ENCODE results near the gene TCF12.

TCF12 gene

DNA sequence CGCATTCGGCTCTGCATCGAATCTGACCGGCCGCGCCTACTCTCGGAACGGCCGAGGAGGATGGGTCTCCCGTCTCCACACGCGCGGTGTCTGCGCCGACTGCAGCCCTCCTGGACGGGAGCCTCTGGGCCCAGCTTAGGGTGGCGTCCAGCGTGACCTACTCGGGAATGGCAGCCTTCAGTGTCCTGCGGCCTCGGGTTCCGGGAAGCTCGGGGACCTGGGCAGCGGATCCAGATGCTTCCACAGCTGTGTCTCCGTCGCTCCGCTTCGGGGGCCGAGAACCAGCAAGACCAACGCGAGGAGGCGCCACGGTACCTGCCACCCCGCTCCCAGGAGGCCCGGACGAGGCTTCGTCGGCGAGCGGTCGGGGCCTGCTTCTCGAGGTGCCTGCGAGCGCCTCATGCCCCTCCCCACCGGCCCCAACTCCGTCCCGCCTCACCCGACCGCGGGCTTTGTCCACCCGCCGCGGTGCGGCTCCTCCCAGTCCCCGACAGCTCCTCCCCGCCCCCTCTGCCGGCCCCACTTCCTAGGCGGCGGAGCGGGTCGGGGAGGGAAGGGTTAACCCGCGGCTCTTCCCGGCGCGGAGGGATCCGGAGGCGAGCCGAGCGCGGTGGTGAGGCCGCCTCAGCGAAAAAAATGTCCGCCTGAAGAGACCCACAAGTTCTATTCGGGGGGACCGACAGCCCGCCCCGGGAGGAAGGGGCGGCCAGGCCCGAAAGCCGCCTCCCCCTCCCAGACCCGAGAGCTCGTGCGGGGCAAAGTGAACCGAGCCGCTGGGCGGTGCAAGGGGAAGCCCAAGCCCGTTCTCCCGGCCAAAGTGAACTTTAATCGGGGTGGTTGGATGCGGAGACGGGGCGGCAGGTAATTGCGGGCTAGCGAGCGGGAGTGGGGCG, at the start of gene TCF12:
TCF12 (plus strand) TSS at position 599 of the 893 bp plus-strand sequence. CDS start 1,270 bp downstream, outside the sequence.
- in situ Hi-C loops (cut with MboI; ENCODE audit: low sequenced_read_pairs) = loop anchor here (25.0 kb wide), 1 partner anchor 394 kb away; no protein-coding TSS in a partner anchor

DNA sequence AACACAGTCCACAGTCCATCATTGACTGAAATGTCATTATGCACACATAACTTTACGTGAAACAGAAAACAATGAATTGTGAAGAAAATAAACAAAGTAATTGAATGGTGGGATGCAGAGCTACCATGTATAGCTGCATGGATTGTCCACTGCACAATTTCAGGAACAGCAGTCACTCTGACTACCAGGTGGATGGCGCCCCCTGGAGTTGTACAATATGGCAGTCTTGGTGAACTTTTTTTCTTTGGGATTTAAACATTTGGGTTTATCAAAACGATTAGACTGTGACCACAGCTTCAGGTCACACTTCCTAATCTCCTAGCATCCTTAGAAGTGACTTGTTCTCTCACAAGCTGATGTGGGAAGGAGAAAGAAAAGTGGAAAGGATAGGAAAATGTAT, 48.9 kb upstream of the TCF12 start:
- in situ Hi-C loops (cut with MboI; ENCODE audit: low sequenced_read_pairs) = no loop called here

DNA sequence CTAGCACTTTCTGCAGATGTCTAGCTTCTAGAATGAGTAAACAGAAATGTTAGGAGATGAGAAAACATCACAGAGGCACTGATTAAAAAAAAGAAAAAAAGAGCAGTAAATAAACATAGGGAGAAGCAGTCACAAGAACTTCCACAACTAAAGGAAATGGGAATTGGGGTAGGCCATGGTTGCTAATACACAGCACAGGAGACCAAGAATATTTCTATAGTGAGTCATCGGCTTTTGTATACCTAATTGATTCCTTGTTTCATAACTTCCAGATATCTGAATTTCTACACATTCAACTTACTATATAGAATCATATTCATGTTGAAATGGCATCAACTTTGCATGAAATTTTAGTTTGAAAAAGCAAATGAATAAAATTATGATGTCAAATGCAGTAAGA, 47.3 kb upstream of the TCF12 start:
- in situ Hi-C loops (cut with MboI; ENCODE audit: low sequenced_read_pairs) = no loop called here

DNA sequence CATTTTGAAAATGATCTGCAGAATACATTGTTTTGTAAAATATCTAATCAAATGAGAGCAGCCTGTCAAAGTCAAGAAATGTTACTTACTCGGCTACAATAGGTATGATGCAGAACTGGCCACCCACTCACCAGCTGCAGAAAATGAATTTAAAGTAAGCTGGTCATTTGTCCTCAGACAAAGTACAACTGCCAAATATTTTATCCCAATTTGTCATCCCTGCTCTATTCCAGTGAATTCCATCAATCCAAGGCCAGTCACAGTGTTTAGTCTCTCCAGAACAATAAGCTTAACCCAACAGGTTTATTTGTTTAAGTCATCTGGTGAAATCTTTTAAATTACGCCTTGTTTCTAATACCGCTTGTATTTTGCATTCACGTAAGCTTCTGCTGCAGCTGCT, 46.6 kb upstream of the TCF12 start:
- in situ Hi-C loops (cut with MboI; ENCODE audit: low sequenced_read_pairs) = no loop called here

DNA sequence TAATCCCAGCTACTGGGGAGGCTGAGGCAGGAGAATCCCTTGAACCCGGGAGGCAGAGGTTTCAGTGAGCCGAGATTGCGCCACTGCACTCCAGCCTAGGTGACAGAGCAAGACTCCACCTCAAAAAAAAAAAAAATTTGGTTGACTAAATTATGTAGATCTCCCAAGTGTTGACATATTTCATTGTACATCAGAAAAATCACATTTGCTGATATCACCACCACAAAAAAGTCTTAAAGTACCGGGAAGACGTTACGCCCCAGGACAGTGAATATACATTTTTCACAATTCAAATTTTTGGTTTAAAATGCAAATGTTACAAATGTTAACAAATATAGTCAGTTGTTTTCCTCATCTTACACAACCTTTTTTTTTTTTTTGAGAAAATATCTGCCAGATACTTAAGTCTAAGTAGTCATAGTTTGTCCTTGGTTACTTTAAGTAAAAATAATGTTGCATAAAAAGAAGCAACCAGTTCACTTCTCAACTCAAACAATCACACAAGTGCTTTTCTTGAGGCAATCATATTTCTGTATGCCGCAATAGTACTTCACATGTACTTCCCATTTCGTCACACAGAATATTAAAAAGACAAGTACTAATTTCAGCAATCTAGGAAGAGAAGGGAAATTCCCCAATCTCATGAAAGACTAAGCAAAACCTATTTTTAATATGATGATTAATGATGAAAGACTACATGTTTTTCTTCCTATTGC, 41.0 kb upstream of the TCF12 start:
- in situ Hi-C loops (cut with MboI; ENCODE audit: low sequenced_read_pairs) = no loop called here

GRCh38 chr15:56879502-56879901, 38.9 kb upstream of the TCF12 start:
- in situ Hi-C loops (cut with MboI; ENCODE audit: low sequenced_read_pairs) = no loop called here

DNA sequence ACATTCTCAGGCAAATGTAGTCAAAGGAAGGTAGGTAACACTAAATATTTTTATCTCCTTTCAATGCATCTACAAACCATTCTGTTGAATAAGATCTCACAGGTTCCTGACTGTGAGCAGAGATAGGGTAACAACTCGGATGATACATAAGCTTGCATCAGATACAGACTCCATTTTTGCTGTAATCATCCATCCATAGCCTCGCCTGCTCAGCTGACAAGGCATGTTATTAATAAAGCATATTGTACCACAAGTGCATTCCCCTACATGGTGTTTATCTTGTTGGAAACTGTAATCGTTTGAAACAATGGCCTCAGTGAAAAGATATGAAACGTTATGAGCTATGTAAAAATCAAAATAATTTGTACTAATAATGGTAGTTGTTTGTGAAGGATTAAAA, 35.4 kb upstream of the TCF12 start:
- in situ Hi-C loops (cut with MboI; ENCODE audit: low sequenced_read_pairs) = no loop called here

- in situ Hi-C loops (cut with MboI; ENCODE audit: low sequenced_read_pairs) = no loop called here
Observed at GRCh38 chr15:56886363-56886931, 32.0 kb upstream of the TCF12 start.

GRCh38 chr15:56886932-56887781, 31.3 kb upstream of the TCF12 start:
- in situ Hi-C loops (cut with MboI; ENCODE audit: low sequenced_read_pairs) = no loop called here

DNA sequence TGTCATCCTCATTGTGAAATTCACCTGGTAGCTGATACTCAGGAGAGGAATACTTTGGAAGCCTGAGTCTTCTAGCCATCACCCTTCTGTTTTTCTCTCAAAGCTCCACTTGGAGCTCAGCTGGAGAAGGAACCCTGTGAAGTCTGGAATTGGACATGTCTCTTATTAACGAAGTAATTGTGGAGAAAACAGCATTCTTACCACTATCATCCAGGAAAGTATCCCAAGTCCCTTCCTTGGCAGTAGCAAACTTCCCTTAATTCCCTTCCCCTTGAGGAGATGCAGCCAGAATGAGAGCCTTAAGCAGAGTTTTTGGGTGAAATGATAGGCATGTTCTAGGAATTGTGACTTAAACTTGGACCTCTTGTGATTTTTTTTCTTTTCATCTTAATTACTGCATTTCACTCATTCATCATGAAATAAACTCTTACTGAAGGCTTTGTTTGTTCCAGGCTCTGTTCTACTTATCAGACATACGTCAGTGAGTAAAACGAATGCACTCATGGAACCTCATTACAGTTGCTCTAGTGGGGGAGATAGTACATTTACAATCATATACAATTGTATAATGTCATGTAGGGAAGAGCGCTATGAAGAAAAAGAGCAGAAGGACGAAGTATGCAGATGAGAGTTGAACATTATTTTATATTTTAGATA, 30.5 kb upstream of the TCF12 start:
- in situ Hi-C loops (cut with MboI; ENCODE audit: low sequenced_read_pairs) = no loop called here

- in situ Hi-C loops (cut with MboI; ENCODE audit: low sequenced_read_pairs) = no loop called here
Observed at GRCh38 chr15:56890038-56890437, 28.4 kb upstream of the TCF12 start.

DNA sequence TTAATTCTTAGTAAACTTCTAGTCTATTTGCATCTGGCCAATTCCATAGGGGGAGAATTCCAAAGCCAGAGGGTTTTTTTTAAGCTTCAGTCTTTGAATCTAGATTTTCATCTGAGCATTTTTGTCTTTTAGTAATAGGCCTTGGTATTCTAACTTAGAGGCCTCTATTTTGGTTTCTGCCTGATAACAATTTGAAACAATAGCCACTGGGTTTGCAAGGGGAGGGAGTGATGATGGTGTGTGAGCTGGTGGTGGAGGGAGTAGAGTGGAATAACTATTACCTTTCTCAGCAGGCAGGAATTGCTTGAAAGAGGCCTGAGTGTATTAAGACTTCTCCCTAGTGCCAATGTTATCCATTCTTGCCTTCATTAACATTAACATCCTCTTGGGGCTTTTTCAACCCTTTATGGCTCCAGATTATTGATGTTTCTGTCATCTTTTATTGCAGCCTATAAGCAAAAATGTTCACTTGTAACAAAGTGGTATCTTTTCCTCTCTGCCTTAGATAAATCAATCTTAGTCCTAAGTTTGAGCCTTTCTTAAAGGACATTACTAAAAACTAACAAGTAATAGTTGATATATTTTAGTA, 26.5 kb upstream of the TCF12 start:
- in situ Hi-C loops (cut with MboI; ENCODE audit: low sequenced_read_pairs) = no loop called here

DNA sequence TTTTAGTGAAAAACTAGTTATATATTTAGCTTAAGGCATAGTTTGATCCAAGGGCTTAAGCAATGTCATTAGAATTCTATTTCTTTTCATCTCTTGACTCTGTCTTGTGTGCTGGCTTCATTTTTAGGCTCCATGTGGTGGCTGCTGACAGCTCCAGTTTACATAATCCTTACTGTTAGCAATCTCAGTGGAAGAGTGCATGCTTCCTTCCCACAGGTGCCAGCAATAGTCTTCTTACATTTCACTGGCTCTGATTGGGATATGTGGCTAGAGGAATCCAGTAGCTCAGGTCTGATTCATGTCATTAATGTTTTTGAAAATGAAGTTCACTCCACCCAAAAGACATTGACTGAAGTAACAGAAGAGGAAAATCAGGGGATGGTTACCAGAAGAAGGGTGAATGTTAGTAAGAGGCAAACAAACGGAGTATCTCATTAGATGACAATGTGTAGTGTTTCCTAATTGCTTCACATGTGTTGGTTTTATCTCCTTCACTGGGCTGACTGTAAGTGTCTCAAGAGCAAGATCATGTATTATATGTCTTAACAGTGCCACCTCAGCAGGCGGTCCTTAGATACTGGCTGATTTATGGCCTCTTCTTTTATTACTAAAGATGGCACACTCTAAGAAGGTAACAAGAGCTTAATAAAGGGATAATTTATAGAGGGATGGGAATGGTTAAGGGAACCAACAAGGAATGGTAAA, 25.6 kb upstream of the TCF12 start:
- in situ Hi-C loops (cut with MboI; ENCODE audit: low sequenced_read_pairs) = no loop called here

DNA sequence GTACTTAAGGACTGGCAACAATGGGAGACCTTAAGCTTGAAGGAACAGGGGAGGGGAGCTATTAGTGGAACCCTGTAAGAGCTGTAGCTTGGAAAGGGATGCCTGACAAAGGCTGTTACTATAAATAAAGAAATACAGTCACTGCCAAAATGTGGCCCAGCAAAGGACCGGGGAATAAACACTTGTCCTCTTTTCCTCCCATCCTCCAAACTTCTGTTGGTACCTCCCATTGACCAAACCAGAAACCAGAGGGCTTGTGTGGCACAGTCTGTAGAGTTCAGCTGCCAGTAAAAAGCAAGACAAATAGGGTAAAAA, 25.1 kb upstream of the TCF12 start:
- in situ Hi-C loops (cut with MboI; ENCODE audit: low sequenced_read_pairs) = no loop called here

DNA sequence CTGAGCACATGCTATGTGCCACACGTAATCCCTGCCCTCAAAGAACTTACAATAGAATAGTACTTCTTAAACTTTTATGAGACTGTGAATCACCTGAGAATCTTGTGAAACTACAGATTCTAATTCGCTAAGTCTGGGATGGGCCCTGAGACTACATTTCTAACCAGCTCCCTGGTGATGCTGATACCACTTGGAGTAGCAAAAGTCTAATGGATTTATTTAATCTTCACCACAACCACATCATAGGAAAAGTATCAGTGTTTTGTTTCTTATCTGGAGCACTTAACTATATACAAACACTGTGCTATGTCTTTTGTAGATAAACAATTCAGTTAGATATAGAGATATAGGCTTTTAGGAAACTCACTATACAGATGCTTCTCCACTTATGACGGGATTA, 23.8 kb upstream of the TCF12 start:
- in situ Hi-C loops (cut with MboI; ENCODE audit: low sequenced_read_pairs) = no loop called here

DNA sequence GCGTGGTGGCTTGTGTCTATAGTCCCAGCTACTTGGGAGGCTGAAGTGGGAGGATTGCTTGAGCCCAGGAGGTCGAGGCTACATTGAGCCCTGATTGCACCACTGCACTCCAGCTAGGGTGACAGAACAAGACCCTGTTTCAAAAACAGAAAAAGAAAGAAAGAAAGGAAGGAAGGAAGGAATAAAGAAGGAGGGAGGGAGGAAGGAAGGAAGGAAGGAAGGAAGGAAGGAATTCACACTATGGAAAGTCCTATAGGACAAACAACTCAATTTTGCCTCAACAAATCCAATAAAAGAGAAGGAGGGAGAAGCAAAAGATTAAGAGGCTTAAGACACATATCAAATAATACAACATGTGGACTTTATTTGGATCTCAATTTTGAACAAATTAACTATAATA, 16.5 kb upstream of the TCF12 start:
- in situ Hi-C loops (cut with MboI; ENCODE audit: low sequenced_read_pairs) = loop anchor here (25.0 kb wide), 1 partner anchor 410 kb away; no protein-coding TSS in a partner anchor

DNA sequence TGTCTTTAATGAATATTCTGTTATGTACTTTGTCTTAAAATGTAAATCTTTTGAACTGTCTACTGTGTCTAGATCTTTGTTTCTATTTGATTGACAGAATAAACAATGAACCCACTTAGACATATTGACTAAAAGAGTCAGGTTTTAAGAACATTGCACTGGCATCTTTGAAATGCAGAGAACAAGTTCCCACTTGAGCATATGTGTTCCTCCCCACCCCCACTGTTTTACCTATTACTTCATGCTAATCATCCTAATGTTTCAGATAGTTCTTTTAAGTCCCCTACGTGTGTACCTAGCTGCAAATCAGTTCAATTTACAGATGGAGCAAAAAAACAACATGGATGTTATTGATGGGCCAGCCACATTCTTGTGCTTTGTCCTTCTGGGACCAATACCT, 11.7 kb upstream of the TCF12 start:
- in situ Hi-C loops (cut with MboI; ENCODE audit: low sequenced_read_pairs) = loop anchor here (25.0 kb wide), 1 partner anchor 406 kb away; no protein-coding TSS in a partner anchor

DNA sequence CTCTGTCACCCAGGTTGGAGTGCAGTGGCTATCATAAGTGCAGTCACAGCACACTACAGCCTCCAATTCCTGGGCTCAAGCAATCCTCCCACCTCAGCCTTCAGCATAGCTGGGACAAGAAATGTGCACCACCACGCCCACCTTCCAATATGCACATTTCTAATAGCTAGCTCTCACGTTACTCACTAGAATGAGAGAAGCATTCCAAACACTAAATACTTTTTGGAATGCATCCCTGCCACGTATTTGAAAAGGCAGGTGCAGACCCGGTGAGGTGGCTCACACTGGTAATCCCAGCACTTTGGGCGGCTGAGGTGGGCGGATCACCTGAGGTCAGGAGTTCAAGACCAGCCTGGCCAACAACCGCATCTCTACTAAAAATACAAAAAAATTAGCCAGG, 7.6 kb upstream of the TCF12 start:
- in situ Hi-C loops (cut with MboI; ENCODE audit: low sequenced_read_pairs) = loop anchor here (25.0 kb wide), 1 partner anchor 402 kb away; no protein-coding TSS in a partner anchor

DNA sequence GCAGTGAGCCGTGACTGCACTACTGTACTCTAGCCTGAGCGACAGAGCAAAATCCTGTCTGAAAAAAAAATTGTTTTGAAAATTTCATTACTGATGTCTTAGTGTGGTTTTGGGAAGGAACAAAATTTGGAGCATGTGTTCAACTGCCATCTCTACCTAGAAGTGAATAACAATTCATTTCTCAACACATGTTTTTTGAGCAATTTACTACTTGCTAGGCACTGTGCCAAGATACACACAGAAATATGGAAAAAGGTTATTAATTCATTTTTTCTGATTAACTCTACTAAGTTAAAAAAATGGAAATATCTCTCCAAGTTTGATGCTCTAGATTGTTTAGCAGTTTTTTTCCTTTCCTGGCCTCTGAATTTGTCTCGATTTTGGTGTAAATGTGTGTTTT, 5.2 kb upstream of the TCF12 start:
- in situ Hi-C loops (cut with MboI; ENCODE audit: low sequenced_read_pairs) = loop anchor here (25.0 kb wide), 1 partner anchor 399 kb away; no protein-coding TSS in a partner anchor

Data from HL-60/S4 treated with phorbol 12-myristate 13-acetate at 8.2 ng/mL for 4 days and 3 days (cell line).